NB4 (cell line): ENCODE measurements around the gene HMBS.
"Not testable (repeated sequence)": the region's sequence is repeated elsewhere in the genome, so short reads cannot be mapped to it uniquely, and the experiment has no call there.

Experiments used
- DNase-seq: peaks from one replicate; pipeline ENCODE4 v3.0.0; 2010; ENCODE audit warnings: low read depth
- H3K4me3 ChIP-seq: one replicate; pipeline ENCODE4 v1.5.1; 2011; ENCODE audit warnings: mild to moderate bottlenecking, low read depth, low read length, moderate library complexity
- CTCF ChIP-seq: IDR thresholded peaks from one replicate; pipeline ENCODE4 v1.5.1; 2012; ENCODE audit warnings: low read depth, low read length
- MYC ChIP-seq: IDR thresholded peaks from 2 replicates; pipeline ENCODE4 v1.6.1; 2011; ENCODE audit warnings: low read depth, low read length
- POLR2A ChIP-seq: IDR thresholded peaks from 2 replicates; pipeline ENCODE4 v1.6.1; 2011; ENCODE audit warnings: mild to moderate bottlenecking; ENCODE audit not compliant: insufficient read length; ENCODE audit errors: extremely low read depth
- TF ChIP-seq, protein P1 (sequence below): IDR thresholded peaks from 2 replicates; pipeline ENCODE4 v1.6.1; 2011; ENCODE audit warnings: low read depth, low read length

The HMBS gene

DNA sequence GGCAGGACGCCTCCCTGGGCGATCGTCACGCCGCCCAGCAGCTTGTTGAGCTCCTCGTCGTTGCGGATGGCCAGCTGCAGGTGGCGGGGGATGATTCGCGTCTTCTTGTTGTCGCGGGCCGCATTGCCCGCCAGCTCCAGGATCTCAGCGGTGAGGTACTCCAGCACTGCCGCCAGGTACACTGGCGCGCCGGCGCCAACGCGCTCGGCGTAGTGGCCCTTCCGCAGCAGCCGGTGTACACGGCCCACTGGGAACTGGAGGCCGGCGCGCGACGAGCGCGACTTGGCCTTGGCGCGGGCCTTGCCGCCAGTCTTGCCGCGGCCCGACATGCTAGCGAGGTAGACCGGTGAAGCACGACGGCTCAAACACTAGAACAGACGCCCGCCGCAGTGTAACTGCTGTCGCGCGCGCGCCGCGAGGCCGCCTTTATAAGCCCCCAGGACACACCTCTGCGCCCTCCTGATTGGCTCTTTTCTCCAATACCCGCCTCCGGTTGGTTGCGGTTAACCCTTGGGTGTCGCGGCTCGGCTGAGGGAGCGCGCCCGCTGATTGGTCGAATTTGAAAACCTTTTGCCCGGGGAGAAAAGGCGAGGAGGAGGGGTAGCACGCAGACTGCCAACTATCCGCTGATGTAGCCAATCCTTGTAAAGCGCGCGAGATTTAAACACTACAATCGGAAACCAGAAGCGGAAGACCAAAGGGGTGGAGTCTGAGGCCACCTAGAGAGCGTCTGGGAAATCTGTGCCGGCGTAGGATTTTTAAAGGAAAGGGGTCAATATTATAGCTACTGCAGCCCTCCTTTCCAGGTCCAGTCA is 10.6 kb downstream of the HMBS start:
- peak; percentile 100 for DNase-seq
- peak overlapping the region; percentile 97 for H3K4me3 ChIP-seq
- TF ChIP-seq, protein P1, sequence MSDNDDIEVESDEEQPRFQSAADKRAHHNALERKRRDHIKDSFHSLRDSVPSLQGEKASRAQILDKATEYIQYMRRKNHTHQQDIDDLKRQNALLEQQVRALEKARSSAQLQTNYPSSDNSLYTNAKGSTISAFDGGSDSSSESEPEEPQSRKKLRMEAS, result peak; percentile 42; the same call in 1 of the 2 replicates
- no peak for TF ChIP-seq CTCF
- TF ChIP-seq MYC, result peak; percentile 89
- peak; percentile 100 for TF ChIP-seq POLR2A

DNA sequence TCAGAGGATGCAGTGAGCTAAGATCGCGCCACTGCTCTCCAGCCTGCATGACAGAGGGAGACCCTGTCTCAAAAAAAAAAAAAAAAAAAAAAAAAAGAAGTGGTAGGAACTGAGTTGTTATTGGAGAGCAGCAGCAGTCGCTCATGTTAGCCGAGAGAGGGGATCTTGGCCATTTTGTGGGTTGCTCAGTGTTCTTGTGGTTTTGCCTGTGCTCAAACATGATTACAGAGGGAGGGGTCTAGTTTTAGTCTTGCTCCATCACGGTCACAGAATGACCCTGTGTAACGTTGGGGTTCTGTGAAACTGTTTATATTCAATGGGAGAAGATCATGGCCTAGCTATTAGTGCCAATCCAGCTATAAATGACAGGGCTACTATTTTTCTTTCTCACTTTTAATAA is 15.0 kb downstream of the HMBS start:
- TF ChIP-seq POLR2A (no peak), MYC (no peak), CTCF (no peak)
- TF ChIP-seq, protein P1, result no peak
- DNase-seq, result peak; percentile 59
- peak overlapping the region; percentile 79 for H3K4me3 ChIP-seq

- TF ChIP-seq, protein P1, result no peak
- TF ChIP-seq CTCF (peak; percentile 40), MYC (no peak), POLR2A (no peak)
- DNase-seq, result peak; percentile 68
- peak overlapping the region; percentile 79 for H3K4me3 ChIP-seq
Measured at GRCh38 chr11:119100246-119100970, 15.7 kb downstream of the HMBS start.

GRCh38 chr11:119100994-119101758 is 16.5 kb downstream of the HMBS start:
- H3K4me3 ChIP-seq, result peak overlapping the region; percentile 79
- DNase-seq, result peak; percentile 74
- no peak for TF ChIP-seq CTCF
- TF ChIP-seq, protein P1, result no peak
- no peak for TF ChIP-seq POLR2A
- TF ChIP-seq MYC, result no peak

DNA sequence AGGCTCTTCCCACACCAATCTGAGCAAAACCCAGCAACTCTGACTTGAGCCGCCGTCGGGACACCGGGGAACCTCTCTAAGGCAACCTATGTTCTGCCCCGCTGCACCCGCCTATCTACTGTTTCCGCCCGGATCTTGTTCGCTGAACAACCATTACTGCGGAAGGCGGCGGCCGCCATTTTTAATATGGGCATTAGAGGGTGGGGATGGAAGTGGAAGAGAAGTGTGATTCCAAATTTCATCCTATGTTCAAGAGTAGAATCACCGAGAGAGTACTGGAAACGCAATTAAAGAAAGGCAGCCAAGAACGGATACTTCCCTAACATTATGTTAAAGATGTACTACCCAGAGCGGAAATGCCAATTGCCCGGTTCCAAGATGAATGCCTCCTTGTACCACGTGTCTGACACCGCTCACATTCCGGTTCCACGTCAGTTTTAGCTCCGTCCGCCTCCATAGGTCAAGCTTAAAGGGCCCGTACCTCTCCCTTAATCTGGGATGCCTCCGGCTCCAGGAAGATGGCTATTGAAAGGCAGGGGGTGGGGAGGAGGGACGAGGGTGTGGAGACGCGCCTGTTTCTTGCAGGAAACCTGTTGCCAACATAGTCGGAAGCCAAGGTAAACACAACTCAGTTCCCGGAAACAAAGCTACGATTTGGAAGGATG is 17.2 kb downstream of the HMBS start, which contains the start of gene DPAGT1:
TSS of gene DPAGT1 (minus strand) at position 95 of the 665 bp plus-strand sequence. CDS start 198 bp downstream, outside the sequence.
- H3K4me3 ChIP-seq, result peak within 1 kb of the TSS; percentile 79
- TF ChIP-seq, protein P1, result peak; percentile 99
- TF ChIP-seq CTCF (no peak), MYC (peak; percentile 99)
- peak; percentile 98 for DNase-seq

DNA sequence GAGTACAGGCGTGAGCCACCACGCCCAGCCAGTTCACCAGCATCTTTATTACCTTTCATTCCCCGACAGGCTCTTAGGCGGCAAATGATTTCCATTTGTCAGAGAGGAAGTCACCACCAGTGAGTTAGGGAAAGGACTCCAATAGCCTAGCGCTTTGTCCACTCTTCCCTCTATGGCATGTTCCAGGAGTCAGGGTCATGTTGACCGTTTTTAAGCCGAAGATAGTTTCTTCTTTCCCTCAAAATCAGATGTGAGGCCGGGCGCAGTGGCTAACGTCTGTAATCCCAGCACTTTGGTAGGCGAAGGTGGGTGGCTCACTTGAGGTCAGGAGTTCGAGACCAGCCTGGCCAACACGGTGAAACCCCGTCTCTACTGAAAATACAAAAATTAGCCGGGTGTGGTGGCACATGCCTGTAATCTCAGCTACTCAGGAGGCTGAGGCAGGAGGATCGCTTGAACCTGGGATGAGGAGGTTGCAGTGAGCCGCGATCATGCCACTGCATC is 18.5 kb downstream of the HMBS start:
- not testable (repeated sequence) for DNase-seq, H3K4me3 ChIP-seq
